ENCODE results near the gene RPTOR.

DNA sequence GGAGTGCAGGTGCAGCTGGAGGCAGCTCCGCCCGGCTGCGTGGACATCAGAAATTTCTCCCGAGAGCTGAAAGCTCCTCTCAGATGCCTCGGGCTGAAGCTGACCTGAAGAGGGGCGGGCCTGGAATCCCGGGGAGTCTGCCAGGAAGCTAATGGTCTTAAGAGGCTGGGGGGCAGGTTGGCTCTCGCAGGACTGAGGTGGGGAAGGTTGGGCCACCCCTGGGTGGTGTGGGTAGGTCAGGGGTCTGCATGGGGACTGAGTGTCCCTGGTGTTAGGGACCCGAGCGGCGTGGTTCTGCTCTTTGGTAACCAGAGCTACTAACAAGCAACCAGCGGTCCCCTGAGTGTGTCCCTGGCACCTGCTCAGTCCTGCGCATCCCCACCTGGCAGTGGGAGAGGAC lies 450.5 kb downstream of the RPTOR start:
- TF ChIP-seq, protein P1, sequence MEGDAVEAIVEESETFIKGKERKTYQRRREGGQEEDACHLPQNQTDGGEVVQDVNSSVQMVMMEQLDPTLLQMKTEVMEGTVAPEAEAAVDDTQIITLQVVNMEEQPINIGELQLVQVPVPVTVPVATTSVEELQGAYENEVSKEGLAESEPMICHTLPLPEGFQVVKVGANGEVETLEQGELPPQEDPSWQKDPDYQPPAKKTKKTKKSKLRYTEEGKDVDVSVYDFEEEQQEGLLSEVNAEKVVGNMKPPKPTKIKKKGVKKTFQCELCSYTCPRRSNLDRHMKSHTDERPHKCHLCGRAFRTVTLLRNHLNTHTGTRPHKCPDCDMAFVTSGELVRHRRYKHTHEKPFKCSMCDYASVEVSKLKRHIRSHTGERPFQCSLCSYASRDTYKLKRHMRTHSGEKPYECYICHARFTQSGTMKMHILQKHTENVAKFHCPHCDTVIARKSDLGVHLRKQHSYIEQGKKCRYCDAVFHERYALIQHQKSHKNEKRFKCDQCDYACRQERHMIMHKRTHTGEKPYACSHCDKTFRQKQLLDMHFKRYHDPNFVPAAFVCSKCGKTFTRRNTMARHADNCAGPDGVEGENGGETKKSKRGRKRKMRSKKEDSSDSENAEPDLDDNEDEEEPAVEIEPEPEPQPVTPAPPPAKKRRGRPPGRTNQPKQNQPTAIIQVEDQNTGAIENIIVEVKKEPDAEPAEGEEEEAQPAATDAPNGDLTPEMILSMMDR (IDR thresholded peaks at IDR 0.05; ENCODE audit: low read depth, low read length), result no peak
- no peak for TF ChIP-seq EZH2phosphoT487 (IDR thresholded peaks at IDR 0.05; ENCODE audit: low read depth)
